K562 (cell line): ENCODE results near the gene SLC5A2. TPM values are rescaled to one million over a fixed set of nuclear protein-coding genes. Genes with fewer than 3 reads are reported as not detected.

Experiments
- ARHGAP35 ChIP-seq: fragments of 450-650 bp; IDR thresholded peaks from 2 replicates; pipeline ENCODE4 v1.6.1; 2018; ENCODE audit not compliant: partially characterized antibody
- CBFA2T3 ChIP-seq: fragments of 450-650 bp; IDR thresholded peaks from 2 replicates; pipeline ENCODE4 v1.6.1; 2017
- CEBPB ChIP-seq: fragments of 450-650 bp; IDR thresholded peaks from 2 replicates; pipeline ENCODE4 v1.6.1; 2016; ENCODE audit warnings: missing genetic modification characterization, missing compliant biosample characterization
- ESRRB ChIP-seq: fragments of 250-450 bp; sonication (Bioruptor Pico); IDR thresholded peaks from 2 replicates; pipeline ENCODE4 v1.5.0; 2020; ENCODE audit warnings: mild to moderate bottlenecking, moderate library complexity, borderline replicate concordance
- FOXA3 ChIP-seq, 2 experiments: fragments of 450-650 bp in 1 of 2; sonication (generic) in 1 of 2; formaldehyde crosslinking; IDR thresholded peaks in 1 of 2; conservative IDR thresholded peaks in 1 of 2; 2 replicates each; pipeline versions ENCODE4 v1.4.0 to v1.8.0; 2020 to 2022; ENCODE audit warnings: mild to moderate bottlenecking in 2 of 2, missing genetic modification reagents in 1 of 2
- KDM4B ChIP-seq, 2 experiments: fragments of 450-650 bp in 1 of 2; sonication (generic) in 1 of 2; IDR thresholded peaks; 2 replicates each; pipeline ENCODE4 v1.6.1; 2016 to 2017; ENCODE audit warnings: borderline replicate concordance in 2 of 2, antibody characterized with exemption in 1 of 2, low read depth in 1 of 2, mild to moderate bottlenecking in 1 of 2
- NFYB ChIP-seq: IDR thresholded peaks from 2 replicates; pipeline ENCODE4 v1.6.1; 2011; ENCODE audit warnings: mild to moderate bottlenecking, moderate library complexity; ENCODE audit not compliant: insufficient read length; ENCODE audit errors: extremely low read depth
- TAF15 ChIP-seq: fragments of 200-400 bp; formaldehyde crosslinking; IDR thresholded peaks from 2 replicates; pipeline ENCODE4 v1.6.1; 2017; ENCODE audit warnings: mild to moderate bottlenecking, low read depth, low read length, moderate library complexity
- TARDBP ChIP-seq: fragments of 450-650 bp; IDR thresholded peaks from 2 replicates; pipeline ENCODE4 v1.6.1; 2016
- ZEB2 ChIP-seq: fragments of 450-650 bp; IDR thresholded peaks from 2 replicates; pipeline ENCODE4 v1.6.1; 2016
- ZNF184 ChIP-seq: sonication (generic); formaldehyde crosslinking; IDR thresholded peaks from 2 replicates; pipeline ENCODE4 v1.5.0; 2020; ENCODE audit warnings: missing genetic modification reagents
- ZNF431 ChIP-seq: sonication (generic); formaldehyde crosslinking; IDR thresholded peaks from 2 replicates; pipeline ENCODE4 v1.8.0; 2022; ENCODE audit warnings: mild to moderate bottlenecking, missing genetic modification reagents
- polyA plus RNA-seq, 8 experiments: library from polyadenylated mRNA; depleted of rRNA in 4 of 8; stranded (reverse) in 5 of 8; unstranded in 3 of 8; fragments of >200 nt; fragmentation: Nextera tagmentation in 2 of 8; fragmentation: Illumina TruSeq in 1 of 8; extraction: Ambion mirVana in 2 of 8; extraction: Trizol in 1 of 8; gene quantifications; 2 replicates each; pipeline versions ENCODE4 v1.2.1 to v1.2.3, GENCODE V29; 2011 to 2014; ENCODE audit warnings: inconsistent platforms in 1 of 8, missing spikeins in 1 of 8
- total RNA-seq, 7 experiments: library from RNA; depleted of rRNA in 6 of 7; stranded (reverse); fragments of >200 nt in 6 of 7; fragmentation: Illumina TruSeq in 2 of 7; extraction: Trizol in 2 of 7; gene quantifications; 2 replicates each; pipeline versions ENCODE4 v1.2.1 to v1.2.3, GENCODE V29; 2011 to 2021; ENCODE audit warnings: low replicate concordance in 1 of 7
- TF ChIP-seq, protein P1 (sequence below): sonication (generic); formaldehyde crosslinking; IDR thresholded peaks from 2 replicates; pipeline ENCODE4 v1.8.1; 2023; ENCODE audit warnings: mild to moderate bottlenecking, missing genetic modification reagents
- TF ChIP-seq, protein P2 (sequence below): fragments of 450-650 bp; IDR thresholded peaks from 2 replicates; pipeline ENCODE4 v1.6.1; 2016; ENCODE audit warnings: mild to moderate bottlenecking, moderate library complexity

The SLC5A2 gene
- total and polyA plus RNA-seq, 9 of the 15 experiments (the other 6 are each of a cell fraction or from before 2014, with no cell fraction given) = 0.07 to 2.7 (median 2.2) TPM; not detected in 6

DNA sequence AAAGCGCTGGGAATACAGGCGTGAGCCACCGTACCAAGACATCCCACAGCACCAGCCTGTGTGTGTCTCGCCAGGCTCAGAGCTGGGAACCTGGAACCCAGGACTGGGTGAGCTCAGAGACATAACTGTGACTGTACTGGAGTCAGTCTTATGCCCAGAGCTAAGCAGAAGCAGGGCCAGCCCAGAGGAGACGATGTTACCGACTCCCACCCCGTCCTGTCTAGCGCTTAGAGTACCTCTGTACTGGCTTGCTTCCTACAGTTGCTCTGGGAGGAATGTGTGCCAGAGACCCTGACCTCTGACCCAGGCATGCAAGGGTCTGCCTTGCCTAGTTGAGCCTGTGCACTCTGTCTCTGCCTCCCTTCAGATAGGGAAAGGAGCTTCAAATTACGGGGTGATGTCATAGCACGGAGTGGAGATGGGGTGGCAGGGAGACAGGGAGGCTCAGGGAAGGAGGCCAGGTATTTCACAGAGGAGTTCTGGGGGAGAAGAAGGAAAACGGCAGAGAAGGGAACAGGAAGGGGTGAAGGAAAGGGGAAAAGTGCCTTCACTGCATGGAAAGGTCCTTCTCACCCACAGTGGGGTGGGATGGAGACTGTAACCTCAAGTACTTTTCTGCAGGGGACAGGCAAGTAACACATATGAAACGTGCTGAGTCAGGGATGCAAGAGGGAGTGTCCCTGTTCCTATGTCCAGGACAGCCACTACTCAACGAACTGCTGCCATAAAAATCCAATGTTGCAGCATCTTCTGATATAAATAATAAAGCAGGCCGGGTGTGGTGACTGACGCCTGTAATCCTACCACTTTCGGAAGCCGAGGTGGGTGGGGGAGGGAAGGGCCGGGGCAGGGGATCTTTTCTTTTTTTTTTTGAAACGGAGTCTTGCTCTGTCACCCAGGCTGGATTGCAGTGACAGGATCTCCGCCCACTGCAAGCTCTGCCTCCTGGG is 29.4 kb upstream of the SLC5A2 start (continued):
- TF ChIP-seq CEBPB (tag) (no peak), KDM4B (IDR thresholded peaks at IDR 0.05; ENCODE audit: borderline replicate concordance in 2 of 2, low read depth in 1 of 2) (no peak), TAF15 (no peak), NFYB (no peak), CBFA2T3 (peak; percentile 34; the same call in 1 of the 2 replicates), ZNF184 (CRISPR knock-in tag) (no peak), ZNF431 (CRISPR knock-in tag) (no peak), TARDBP (no peak), FOXA3 (CRISPR knock-in tag; conservative IDR thresholded peaks at IDR 0.05 in 1 of 2, IDR thresholded peaks at IDR 0.05 in 1 of 2) (no peak), ARHGAP35 (no peak), ESRRB (no peak), ZEB2 (peak; percentile 69; the same call in 1 of the 2 replicates)
- TF ChIP-seq, protein P1, sequence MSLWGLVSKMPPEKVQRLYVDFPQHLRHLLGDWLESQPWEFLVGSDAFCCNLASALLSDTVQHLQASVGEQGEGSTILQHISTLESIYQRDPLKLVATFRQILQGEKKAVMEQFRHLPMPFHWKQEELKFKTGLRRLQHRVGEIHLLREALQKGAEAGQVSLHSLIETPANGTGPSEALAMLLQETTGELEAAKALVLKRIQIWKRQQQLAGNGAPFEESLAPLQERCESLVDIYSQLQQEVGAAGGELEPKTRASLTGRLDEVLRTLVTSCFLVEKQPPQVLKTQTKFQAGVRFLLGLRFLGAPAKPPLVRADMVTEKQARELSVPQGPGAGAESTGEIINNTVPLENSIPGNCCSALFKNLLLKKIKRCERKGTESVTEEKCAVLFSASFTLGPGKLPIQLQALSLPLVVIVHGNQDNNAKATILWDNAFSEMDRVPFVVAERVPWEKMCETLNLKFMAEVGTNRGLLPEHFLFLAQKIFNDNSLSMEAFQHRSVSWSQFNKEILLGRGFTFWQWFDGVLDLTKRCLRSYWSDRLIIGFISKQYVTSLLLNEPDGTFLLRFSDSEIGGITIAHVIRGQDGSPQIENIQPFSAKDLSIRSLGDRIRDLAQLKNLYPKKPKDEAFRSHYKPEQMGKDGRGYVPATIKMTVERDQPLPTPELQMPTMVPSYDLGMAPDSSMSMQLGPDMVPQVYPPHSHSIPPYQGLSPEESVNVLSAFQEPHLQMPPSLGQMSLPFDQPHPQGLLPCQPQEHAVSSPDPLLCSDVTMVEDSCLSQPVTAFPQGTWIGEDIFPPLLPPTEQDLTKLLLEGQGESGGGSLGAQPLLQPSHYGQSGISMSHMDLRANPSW = no peak
- TF ChIP-seq, protein P2, sequence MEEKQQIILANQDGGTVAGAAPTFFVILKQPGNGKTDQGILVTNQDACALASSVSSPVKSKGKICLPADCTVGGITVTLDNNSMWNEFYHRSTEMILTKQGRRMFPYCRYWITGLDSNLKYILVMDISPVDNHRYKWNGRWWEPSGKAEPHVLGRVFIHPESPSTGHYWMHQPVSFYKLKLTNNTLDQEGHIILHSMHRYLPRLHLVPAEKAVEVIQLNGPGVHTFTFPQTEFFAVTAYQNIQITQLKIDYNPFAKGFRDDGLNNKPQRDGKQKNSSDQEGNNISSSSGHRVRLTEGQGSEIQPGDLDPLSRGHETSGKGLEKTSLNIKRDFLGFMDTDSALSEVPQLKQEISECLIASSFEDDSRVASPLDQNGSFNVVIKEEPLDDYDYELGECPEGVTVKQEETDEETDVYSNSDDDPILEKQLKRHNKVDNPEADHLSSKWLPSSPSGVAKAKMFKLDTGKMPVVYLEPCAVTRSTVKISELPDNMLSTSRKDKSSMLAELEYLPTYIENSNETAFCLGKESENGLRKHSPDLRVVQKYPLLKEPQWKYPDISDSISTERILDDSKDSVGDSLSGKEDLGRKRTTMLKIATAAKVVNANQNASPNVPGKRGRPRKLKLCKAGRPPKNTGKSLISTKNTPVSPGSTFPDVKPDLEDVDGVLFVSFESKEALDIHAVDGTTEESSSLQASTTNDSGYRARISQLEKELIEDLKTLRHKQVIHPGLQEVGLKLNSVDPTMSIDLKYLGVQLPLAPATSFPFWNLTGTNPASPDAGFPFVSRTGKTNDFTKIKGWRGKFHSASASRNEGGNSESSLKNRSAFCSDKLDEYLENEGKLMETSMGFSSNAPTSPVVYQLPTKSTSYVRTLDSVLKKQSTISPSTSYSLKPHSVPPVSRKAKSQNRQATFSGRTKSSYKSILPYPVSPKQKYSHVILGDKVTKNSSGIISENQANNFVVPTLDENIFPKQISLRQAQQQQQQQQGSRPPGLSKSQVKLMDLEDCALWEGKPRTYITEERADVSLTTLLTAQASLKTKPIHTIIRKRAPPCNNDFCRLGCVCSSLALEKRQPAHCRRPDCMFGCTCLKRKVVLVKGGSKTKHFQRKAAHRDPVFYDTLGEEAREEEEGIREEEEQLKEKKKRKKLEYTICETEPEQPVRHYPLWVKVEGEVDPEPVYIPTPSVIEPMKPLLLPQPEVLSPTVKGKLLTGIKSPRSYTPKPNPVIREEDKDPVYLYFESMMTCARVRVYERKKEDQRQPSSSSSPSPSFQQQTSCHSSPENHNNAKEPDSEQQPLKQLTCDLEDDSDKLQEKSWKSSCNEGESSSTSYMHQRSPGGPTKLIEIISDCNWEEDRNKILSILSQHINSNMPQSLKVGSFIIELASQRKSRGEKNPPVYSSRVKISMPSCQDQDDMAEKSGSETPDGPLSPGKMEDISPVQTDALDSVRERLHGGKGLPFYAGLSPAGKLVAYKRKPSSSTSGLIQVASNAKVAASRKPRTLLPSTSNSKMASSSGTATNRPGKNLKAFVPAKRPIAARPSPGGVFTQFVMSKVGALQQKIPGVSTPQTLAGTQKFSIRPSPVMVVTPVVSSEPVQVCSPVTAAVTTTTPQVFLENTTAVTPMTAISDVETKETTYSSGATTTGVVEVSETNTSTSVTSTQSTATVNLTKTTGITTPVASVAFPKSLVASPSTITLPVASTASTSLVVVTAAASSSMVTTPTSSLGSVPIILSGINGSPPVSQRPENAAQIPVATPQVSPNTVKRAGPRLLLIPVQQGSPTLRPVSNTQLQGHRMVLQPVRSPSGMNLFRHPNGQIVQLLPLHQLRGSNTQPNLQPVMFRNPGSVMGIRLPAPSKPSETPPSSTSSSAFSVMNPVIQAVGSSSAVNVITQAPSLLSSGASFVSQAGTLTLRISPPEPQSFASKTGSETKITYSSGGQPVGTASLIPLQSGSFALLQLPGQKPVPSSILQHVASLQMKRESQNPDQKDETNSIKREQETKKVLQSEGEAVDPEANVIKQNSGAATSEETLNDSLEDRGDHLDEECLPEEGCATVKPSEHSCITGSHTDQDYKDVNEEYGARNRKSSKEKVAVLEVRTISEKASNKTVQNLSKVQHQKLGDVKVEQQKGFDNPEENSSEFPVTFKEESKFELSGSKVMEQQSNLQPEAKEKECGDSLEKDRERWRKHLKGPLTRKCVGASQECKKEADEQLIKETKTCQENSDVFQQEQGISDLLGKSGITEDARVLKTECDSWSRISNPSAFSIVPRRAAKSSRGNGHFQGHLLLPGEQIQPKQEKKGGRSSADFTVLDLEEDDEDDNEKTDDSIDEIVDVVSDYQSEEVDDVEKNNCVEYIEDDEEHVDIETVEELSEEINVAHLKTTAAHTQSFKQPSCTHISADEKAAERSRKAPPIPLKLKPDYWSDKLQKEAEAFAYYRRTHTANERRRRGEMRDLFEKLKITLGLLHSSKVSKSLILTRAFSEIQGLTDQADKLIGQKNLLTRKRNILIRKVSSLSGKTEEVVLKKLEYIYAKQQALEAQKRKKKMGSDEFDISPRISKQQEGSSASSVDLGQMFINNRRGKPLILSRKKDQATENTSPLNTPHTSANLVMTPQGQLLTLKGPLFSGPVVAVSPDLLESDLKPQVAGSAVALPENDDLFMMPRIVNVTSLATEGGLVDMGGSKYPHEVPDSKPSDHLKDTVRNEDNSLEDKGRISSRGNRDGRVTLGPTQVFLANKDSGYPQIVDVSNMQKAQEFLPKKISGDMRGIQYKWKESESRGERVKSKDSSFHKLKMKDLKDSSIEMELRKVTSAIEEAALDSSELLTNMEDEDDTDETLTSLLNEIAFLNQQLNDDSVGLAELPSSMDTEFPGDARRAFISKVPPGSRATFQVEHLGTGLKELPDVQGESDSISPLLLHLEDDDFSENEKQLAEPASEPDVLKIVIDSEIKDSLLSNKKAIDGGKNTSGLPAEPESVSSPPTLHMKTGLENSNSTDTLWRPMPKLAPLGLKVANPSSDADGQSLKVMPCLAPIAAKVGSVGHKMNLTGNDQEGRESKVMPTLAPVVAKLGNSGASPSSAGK = no peak
